ENCODE data around the gene PTGDR2.

DNA sequence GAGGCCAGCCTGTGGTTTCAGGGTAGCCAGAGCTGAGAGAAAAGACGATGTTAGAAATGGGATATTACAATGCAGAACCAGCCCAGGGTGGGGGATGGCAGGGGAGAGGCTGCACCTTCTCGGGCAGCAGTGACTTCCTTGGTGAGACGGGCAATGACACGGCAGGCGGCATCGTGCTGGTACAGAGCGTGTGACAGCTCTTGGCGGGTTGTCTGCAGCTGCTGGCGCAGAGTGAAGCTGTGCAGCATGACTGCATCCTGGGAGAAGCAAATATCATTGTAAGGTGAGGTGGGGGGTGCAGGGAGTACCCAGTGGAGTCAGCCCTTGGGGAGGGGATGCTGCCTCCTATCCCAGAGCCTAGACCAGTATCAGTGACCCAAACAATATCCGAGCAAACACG is 46.9 kb upstream of the PTGDR2 start:
- TF ChIP-seq, protein P1, sequence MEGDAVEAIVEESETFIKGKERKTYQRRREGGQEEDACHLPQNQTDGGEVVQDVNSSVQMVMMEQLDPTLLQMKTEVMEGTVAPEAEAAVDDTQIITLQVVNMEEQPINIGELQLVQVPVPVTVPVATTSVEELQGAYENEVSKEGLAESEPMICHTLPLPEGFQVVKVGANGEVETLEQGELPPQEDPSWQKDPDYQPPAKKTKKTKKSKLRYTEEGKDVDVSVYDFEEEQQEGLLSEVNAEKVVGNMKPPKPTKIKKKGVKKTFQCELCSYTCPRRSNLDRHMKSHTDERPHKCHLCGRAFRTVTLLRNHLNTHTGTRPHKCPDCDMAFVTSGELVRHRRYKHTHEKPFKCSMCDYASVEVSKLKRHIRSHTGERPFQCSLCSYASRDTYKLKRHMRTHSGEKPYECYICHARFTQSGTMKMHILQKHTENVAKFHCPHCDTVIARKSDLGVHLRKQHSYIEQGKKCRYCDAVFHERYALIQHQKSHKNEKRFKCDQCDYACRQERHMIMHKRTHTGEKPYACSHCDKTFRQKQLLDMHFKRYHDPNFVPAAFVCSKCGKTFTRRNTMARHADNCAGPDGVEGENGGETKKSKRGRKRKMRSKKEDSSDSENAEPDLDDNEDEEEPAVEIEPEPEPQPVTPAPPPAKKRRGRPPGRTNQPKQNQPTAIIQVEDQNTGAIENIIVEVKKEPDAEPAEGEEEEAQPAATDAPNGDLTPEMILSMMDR (conservative IDR thresholded peaks at IDR 0.05 in 1 of 2, IDR thresholded peaks at IDR 0.05 in 1 of 2; ENCODE audit: low read depth in 1 of 2, low read length in 2 of 2), result no peak
- TF ChIP-seq EZH2 (IDR thresholded peaks at IDR 0.05; ENCODE audit: low read length, missing control alignments), result no peak

All from fibroblast of lung (primary cell).